ENCODE results near the gene ARL6IP5. TPM values are rescaled to one million over a fixed set of nuclear protein-coding genes. Genes with fewer than 3 reads are reported as not detected.
A peak's percentile ranks its signal among the peaks of the same experiment; 100 is the strongest.

The ARL6IP5 gene
- total and polyA plus RNA-seq, 2 of the 13 experiments (the other 11 are each of a cell fraction or from before 2014, with no cell fraction given), result 23.7 to 29.6 TPM

GRCh38 chr3:69051756-69052471 lies 32.8 kb upstream of the ARL6IP5 start, which contains the start of gene TMF1:
Gene TMF1, minus strand, starts transcription at chr3:69052333. Its CDS starts 247 bp downstream, at chr3:69052086.
- intact Hi-C loops (cut with micrococcal nuclease; ENCODE audit: unreplicated experiment) (loop anchor here (1.0 to 5.0 kb wide), 2 partner anchors 28 to 40 kb away; partner anchors contain the start of genes EOGT and UBA3), in situ Hi-C loops (cut with HindIII; ENCODE audit: extremely low pct_ligation_motif_present, low pct_unique_long_range_greater_than_20kb) (no loop called here)
- POLR2A ChIA-PET, result interaction anchor here (1.1 to 2.0 kb wide), 5 partner anchors 8 to 39 kb away, joined by 3 to 18 read pairs (median 9); partner anchors contain the start of genes ARL6IP5 and EOGT
- TSS peak; percentile 56 for BruUV-seq (replicated peaks)
- no peaks in the 10 kb centered on the region for H3K9me3 ChIP-seq (ENCODE audit: low read length)
- peaks cover 13% of the 10 kb centered on the region for H4K20me1 ChIP-seq (ENCODE audit: insufficient read depth, low read length)
- WGBS (ENCODE audit: low lambda C conversion rate), result 0% methylated on average over 20 of the region's 45 CpGs
- H3K4me3 ChIP-seq (replicated peaks in 1 of 3; ENCODE audit: insufficient read depth in 1 of 3, low read depth in 2 of 3, low read length in 3 of 3), result peak within 1 kb of the TSS; percentile 79 to 95 (median 89)
- H3K9ac ChIP-seq (ENCODE audit: insufficient read depth, low read depth, low read length), result peak within 1 kb of the TSS; percentile 98
- CTCF ChIA-PET (ENCODE audit: low intra/inter-chr PET ratio, low total read pairs), result no interaction called here
- peak; percentile 98 for DNase-seq (ENCODE audit: low spot score)
- no peaks in the 10 kb centered on the region; a peak in 1 of 5 replicates for H3K27me3 ChIP-seq (ENCODE audit: control insufficient read depth in 1 of 2, insufficient read depth in 2 of 2, low read length in 2 of 2)
- ATAC-seq, result peak; percentile 96
- H3K4me2 ChIP-seq (ENCODE audit: low read depth, low read length), result peak within 1 kb of the TSS; percentile 89
- peaks cover 43% of the 10 kb centered on the region for H3K79me2 ChIP-seq (ENCODE audit: insufficient read depth, low read length)
- peak within 1 kb of the TSS; percentile 91 for H3K27ac ChIP-seq (ENCODE audit: extremely low read length, insufficient read depth, low read length)
- H2AFZ ChIP-seq (ENCODE audit: low read length), result peak within 1 kb of the TSS; percentile 37
- peaks cover 36% of the 10 kb centered on the region for H3K4me1 ChIP-seq (ENCODE audit: insufficient read depth, low read length)
- H3K36me3 ChIP-seq (replicated peaks in 1 of 2; ENCODE audit: control insufficient read depth in 1 of 2, insufficient read depth in 2 of 2, low read length in 2 of 2), result peaks cover 3 to 25% of the 10 kb centered on the region in 2 experiments; a peak in 3 of 5 replicates
- peak; percentile 98 for FAIRE-seq
- TF ChIP-seq NFYB (CRISPR knock-in tag; IDR thresholded peaks at IDR 0.05) (no peak), ZNF720 (CRISPR knock-in tag; IDR thresholded peaks at IDR 0.05) (no peak), ZHX1 (CRISPR knock-in tag; IDR thresholded peaks at IDR 0.05; ENCODE audit: low read depth) (no peak), POLR2A (IDR thresholded peaks at IDR 0.05; ENCODE audit: insufficient read depth in 1 of 2, low read depth in 2 of 2, low read length in 2 of 2) (peak; percentile 84), RXRB (CRISPR knock-in tag; IDR thresholded peaks at IDR 0.05; ENCODE audit: borderline replicate concordance) (0 out of 2 replicates have a peak, but pooled peaks have one; percentile 9), HOXA9 (CRISPR knock-in tag; IDR thresholded peaks at IDR 0.05; ENCODE audit: borderline replicate concordance) (no peak), XRCC5 (optimal IDR thresholded peaks at IDR 0.05; ENCODE audit: low read length) (no peak), ZMAT3 (CRISPR knock-in tag; conservative IDR thresholded peaks at IDR 0.05) (peak; percentile 49; the same call in 1 of the 2 replicates), DRAP1 (CRISPR knock-in tag; IDR thresholded peaks at IDR 0.05) (peak; percentile 54; the same call in 1 of the 2 replicates), USF2 (IDR thresholded peaks at IDR 0.05; ENCODE audit: low read depth, low read length) (no peak), USF2 (CRISPR knock-in tag; IDR thresholded peaks at IDR 0.05; ENCODE audit: borderline replicate concordance) (no peak), GPBP1L1 (CRISPR knock-in tag; IDR thresholded peaks at IDR 0.05) (no peak), PHB2 (IDR thresholded peaks at IDR 0.05; ENCODE audit: partially characterized antibody) (no peak), ZNF432 (CRISPR knock-in tag; IDR thresholded peaks at IDR 0.05; ENCODE audit: borderline replicate concordance) (no peak), CEBPG (CRISPR knock-in tag; IDR thresholded peaks at IDR 0.05) (0 out of 2 replicates have a peak, but pooled peaks have one; percentile 19), MYPOP (CRISPR knock-in tag; IDR thresholded peaks at IDR 0.05) (0 out of 2 replicates have a peak, but pooled peaks have one; percentile 55)

Data from HepG2 (cell line).